CD4-positive, alpha-beta T cell (primary cell): ENCODE data around the gene CIAO2A. TPM values are rescaled to one million over a fixed set of nuclear protein-coding genes. Genes with fewer than 3 reads are reported as not detected.

ENCODE experiments used
- ATAC-seq: fragments of 200-7000 bp; cut with Tn5 transposase; one replicate; pipeline ENCODE4 v1.10.0; 2022; ENCODE audit warnings: mild to moderate bottlenecking; ENCODE audit not compliant: poor library complexity
- CTCF ChIA-PET: fragments of 350-600 bp; sonication (Branson Sonifier 250); formaldehyde crosslinking; loops from one replicate; lab custom pipeline; 2021; ENCODE audit warnings: antibody characterized with exemption, inconsistent platforms; lab: Charles Lee
- POLR2A ChIA-PET: fragments of 350-600 bp; sonication (Branson Sonifier 250); formaldehyde crosslinking; loops from one replicate; lab custom pipeline; 2021; ENCODE audit warnings: antibody characterized with exemption, inconsistent platforms; lab: Charles Lee
- DNase-seq, 14 experiments: peaks; one replicate each; pipeline ENCODE4 v3.0.0-alpha.2; 2013 to 2020; ENCODE audit warnings: mixed read lengths in 2 of 14
- H3K27ac ChIP-seq, 2 donors: one replicate each; pipeline versions ENCODE4 v1.5.1 to v1.7.0; 2013; ENCODE audit warnings: low read length in 2 of 2, low read depth in 1 of 2, mild to moderate bottlenecking in 1 of 2
- H3K27me3 ChIP-seq, 2 experiments: 1 replicate in 1 of 2; 2 replicates in 1 of 2; pipeline versions ENCODE4 v1.6.1 to v1.7.0; 2013; ENCODE audit warnings: low read length in 2 of 2, control low read depth in 1 of 2, mild to moderate bottlenecking in 1 of 2, moderate library complexity in 1 of 2; ENCODE audit not compliant: insufficient read depth in 2 of 2, control insufficient read depth in 1 of 2
- H3K36me3 ChIP-seq: one replicate; pipeline ENCODE4 v1.6.1; 2013; ENCODE audit warnings: low read length, control low read depth; ENCODE audit not compliant: insufficient read depth
- H3K4me1 ChIP-seq: one replicate; pipeline ENCODE4 v1.6.1; 2013; ENCODE audit warnings: low read length, control low read depth; ENCODE audit not compliant: insufficient read depth
- H3K4me3 ChIP-seq: one replicate; pipeline ENCODE4 v1.5.1; 2013; ENCODE audit warnings: mild to moderate bottlenecking, low read length, moderate library complexity
- H3K9me3 ChIP-seq, 2 experiments: 1 replicate in 1 of 2; 2 replicates in 1 of 2; pipeline versions ENCODE4 v1.6.1 to v1.7.0; 2013; ENCODE audit warnings: low read length in 2 of 2, mild to moderate bottlenecking in 2 of 2, control low read depth in 1 of 2, moderate library complexity in 1 of 2; ENCODE audit not compliant: control insufficient read depth in 1 of 2, insufficient read depth in 1 of 2
- H3K27ac Mint-ChIP-seq: one replicate; pipeline ENCODE4 v1.8.0; 2020; ENCODE audit warnings: mixed read lengths
- H3K27me3 Mint-ChIP-seq: one replicate; pipeline ENCODE4 v1.8.0; 2021; ENCODE audit warnings: mixed read lengths
- H3K36me3 Mint-ChIP-seq: one replicate; pipeline ENCODE4 v1.8.0; 2021; ENCODE audit warnings: low read depth, mixed read lengths
- H3K4me1 Mint-ChIP-seq: one replicate; pipeline ENCODE4 v1.8.0; 2021; ENCODE audit warnings: low read depth, mixed read lengths
- H3K4me3 Mint-ChIP-seq: one replicate; pipeline ENCODE4 v1.8.0; 2020; ENCODE audit warnings: mild to moderate bottlenecking, mixed read lengths
- H3K9me3 Mint-ChIP-seq: one replicate; pipeline ENCODE4 v1.8.0; 2020; ENCODE audit warnings: mixed read lengths
- CTCF ChIP-seq: fragments of 200-600 bp; IDR thresholded peaks from one replicate; pipeline ENCODE4 v1.8.0; 2022; ENCODE audit warnings: antibody characterized with exemption, mild to moderate bottlenecking
- intact Hi-C, 2 experiments: fragments of 100-400 bp; cut with DNase I in 1 of 2; cut with micrococcal nuclease in 1 of 2; formaldehyde crosslinking; loops; one replicate each; pipeline versions ENCODE4 v1.15.1 to v1.9.0; 2023 to 2025; cut with DNase I, micrococcal nuclease
- total RNA-seq, 174 experiments: library from RNA in 2 of 174; stranded (reverse) in 2 of 174; gene quantifications; one replicate each; pipeline ENCODE4 v1.2.3 and lab custom pipeline; 2021 to 2026

Gene CIAO2A
- total RNA-seq, 2 experiments from 2014 or later: 10.9 to 12.2 TPM

GRCh38 chr15:64038878-64039610 is 54.6 kb downstream of the CIAO2A start:
- Histone ChIP-seq H3K4me1 (no peaks in the 10 kb centered on the region), H3K4me3 (no peak overlapping the region), H3K27me3 (no peaks in the 10 kb centered on the region), H3K36me3 (no peaks in the 10 kb centered on the region), H3K9me3 (no peaks in the 10 kb centered on the region), H3K27ac (no peak overlapping the region)
- no peaks in the 10 kb centered on the region for H3K27me3 Mint-ChIP-seq
- H3K27ac Mint-ChIP-seq: no peak overlapping the region
- ATAC-seq: no peak
- DNase-seq: no peak
- CTCF ChIA-PET: interaction anchor here (1.4 kb wide), 2 partner anchors 28 kb away, joined by 3 to 6 read pairs; no protein-coding TSS in a partner anchor
- H3K4me1 Mint-ChIP-seq: no peaks in the 10 kb centered on the region
- no peak for TF ChIP-seq CTCF
- H3K4me3 Mint-ChIP-seq: no peak overlapping the region
- H3K9me3 Mint-ChIP-seq: no peaks in the 10 kb centered on the region
- POLR2A ChIA-PET: no interaction called here
- H3K36me3 Mint-ChIP-seq: no peaks in the 10 kb centered on the region
- intact Hi-C loops: no loop called here

- DNase-seq (no peak), ATAC-seq (no peak)
- Histone ChIP-seq H3K27me3 (no peaks in the 10 kb centered on the region), H3K27ac (no peak overlapping the region), H3K36me3 (no peaks in the 10 kb centered on the region), H3K4me1 (no peaks in the 10 kb centered on the region), H3K4me3 (no peak overlapping the region), H3K9me3 (no peaks in the 10 kb centered on the region)
- no peaks in the 10 kb centered on the region for H3K4me1 Mint-ChIP-seq
- H3K36me3 Mint-ChIP-seq: no peaks in the 10 kb centered on the region
- CTCF ChIA-PET: interaction anchor here (1.3 to 1.4 kb wide), 2 partner anchors 9 to 27 kb away, joined by 3 read pairs; no protein-coding TSS in a partner anchor
- H3K27me3 Mint-ChIP-seq: no peaks in the 10 kb centered on the region
- no peak overlapping the region for H3K27ac Mint-ChIP-seq
- intact Hi-C loops: no loop called here
- H3K4me3 Mint-ChIP-seq: no peak overlapping the region
- no peak for TF ChIP-seq CTCF
- no peaks in the 10 kb centered on the region for H3K9me3 Mint-ChIP-seq
- POLR2A ChIA-PET: interaction anchor here (0.6 kb wide), 1 partner anchor 1073 kb away, joined by 3 read pairs; no protein-coding TSS in a partner anchor
Measured at GRCh38 chr15:64037966-64038365, 55.7 kb downstream of the CIAO2A start.

- Histone ChIP-seq H3K27ac (no peak overlapping the region), H3K36me3 (no peaks in the 10 kb centered on the region), H3K4me1 (no peaks in the 10 kb centered on the region), H3K27me3 (no peaks in the 10 kb centered on the region), H3K4me3 (no peak overlapping the region), H3K9me3 (no peaks in the 10 kb centered on the region)
- ATAC-seq (no peak), DNase-seq (no peak)
- ChIA-PET POLR2A (no interaction called here), CTCF (interaction anchor here (1.3 kb wide), 1 partner anchor 10 kb away, joined by 3 read pairs; no protein-coding TSS in a partner anchor)
- Mint-ChIP-seq H3K4me3 (no peak overlapping the region), H3K27ac (no peak overlapping the region), H3K36me3 (no peaks in the 10 kb centered on the region), H3K27me3 (no peaks in the 10 kb centered on the region), H3K4me1 (peaks cover 5% of the 10 kb centered on the region), H3K9me3 (no peaks in the 10 kb centered on the region)
- no peak for TF ChIP-seq CTCF
- intact Hi-C loops: no loop called here
Measured at GRCh38 chr15:64037116-64037515, 56.5 kb downstream of the CIAO2A start.
